Measurements from ENCODE around the gene CHST9.

The CHST9 gene

DNA sequence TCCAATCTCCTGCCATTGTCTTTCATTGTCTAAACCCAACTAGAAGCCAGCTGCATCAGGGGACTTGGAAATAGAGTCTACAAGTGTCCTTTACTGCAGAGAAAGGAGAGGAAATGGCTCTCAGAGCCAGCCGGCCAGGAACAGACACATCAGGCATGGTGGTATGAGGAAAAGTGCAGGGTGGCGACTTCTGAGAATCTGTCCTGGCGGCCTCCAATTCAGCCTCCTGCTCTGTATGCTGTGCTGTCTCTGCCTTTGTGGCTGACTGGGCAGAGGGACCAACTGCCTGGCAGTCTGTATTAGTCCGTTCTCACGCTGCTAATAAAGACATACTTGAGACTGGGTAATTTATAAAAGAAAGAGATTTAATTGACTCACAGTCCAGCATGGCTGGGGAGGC lies 282.8 kb downstream of the CHST9 start:
- no peak for DNase-seq (ENCODE audit: low spot score)
- TF ChIP-seq, protein P1, sequence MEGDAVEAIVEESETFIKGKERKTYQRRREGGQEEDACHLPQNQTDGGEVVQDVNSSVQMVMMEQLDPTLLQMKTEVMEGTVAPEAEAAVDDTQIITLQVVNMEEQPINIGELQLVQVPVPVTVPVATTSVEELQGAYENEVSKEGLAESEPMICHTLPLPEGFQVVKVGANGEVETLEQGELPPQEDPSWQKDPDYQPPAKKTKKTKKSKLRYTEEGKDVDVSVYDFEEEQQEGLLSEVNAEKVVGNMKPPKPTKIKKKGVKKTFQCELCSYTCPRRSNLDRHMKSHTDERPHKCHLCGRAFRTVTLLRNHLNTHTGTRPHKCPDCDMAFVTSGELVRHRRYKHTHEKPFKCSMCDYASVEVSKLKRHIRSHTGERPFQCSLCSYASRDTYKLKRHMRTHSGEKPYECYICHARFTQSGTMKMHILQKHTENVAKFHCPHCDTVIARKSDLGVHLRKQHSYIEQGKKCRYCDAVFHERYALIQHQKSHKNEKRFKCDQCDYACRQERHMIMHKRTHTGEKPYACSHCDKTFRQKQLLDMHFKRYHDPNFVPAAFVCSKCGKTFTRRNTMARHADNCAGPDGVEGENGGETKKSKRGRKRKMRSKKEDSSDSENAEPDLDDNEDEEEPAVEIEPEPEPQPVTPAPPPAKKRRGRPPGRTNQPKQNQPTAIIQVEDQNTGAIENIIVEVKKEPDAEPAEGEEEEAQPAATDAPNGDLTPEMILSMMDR (IDR thresholded peaks at IDR 0.05; ENCODE audit: extremely low read depth, insufficient read depth, missing control alignments) = no peak
- in situ Hi-C loops (cut with MboI; ENCODE audit: low pct_unique_long_range_greater_than_20kb, low sequenced_read_pairs, unreplicated experiment) = no loop called here

- TF ChIP-seq, protein P1 (IDR thresholded peaks at IDR 0.05; ENCODE audit: extremely low read depth, insufficient read depth, missing control alignments) = no peak
- in situ Hi-C loops (cut with MboI; ENCODE audit: low pct_unique_long_range_greater_than_20kb, low sequenced_read_pairs, unreplicated experiment) = no loop called here
- DNase-seq (ENCODE audit: low spot score) = no peak
Measured at GRCh38 chr18:26901020-26901419, 284.1 kb downstream of the CHST9 start.

GRCh38 chr18:26894426-26894825 lies 290.7 kb downstream of the CHST9 start:
- TF ChIP-seq, protein P1 (IDR thresholded peaks at IDR 0.05; ENCODE audit: extremely low read depth, insufficient read depth, missing control alignments) = no peak
- no peak for DNase-seq (ENCODE audit: low spot score)

GRCh38 chr18:26893996-26894395 lies 291.1 kb downstream of the CHST9 start:
- DNase-seq (ENCODE audit: low spot score) = no peak
- TF ChIP-seq, protein P1 (IDR thresholded peaks at IDR 0.05; ENCODE audit: extremely low read depth, insufficient read depth, missing control alignments) = no peak
- in situ Hi-C loops (cut with MboI; ENCODE audit: low pct_unique_long_range_greater_than_20kb, low sequenced_read_pairs, unreplicated experiment) = no loop called here

More at GRCh38 chr18:26894426-26894825, 290.7 kb downstream of the CHST9 start:
- in situ Hi-C loops (cut with MboI; ENCODE audit: low pct_unique_long_range_greater_than_20kb, low sequenced_read_pairs, unreplicated experiment) = no loop called here

DNA sequence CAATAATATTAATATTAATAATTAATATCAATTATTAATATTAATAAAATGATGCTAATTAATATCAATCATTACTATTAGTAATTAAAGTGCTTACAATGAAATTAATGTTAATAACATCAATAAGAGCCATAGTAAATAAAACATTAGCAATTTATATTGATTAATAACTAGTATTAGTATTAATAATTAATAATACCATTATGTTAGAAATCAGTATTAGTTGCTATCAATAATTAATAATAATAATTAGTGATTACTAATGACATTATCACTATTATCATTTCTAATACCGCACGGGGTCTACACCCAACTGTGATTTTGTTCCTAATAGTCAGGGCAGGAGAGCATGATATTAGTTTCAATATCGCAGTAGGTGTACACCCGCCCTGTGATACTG lies 296.8 kb downstream of the CHST9 start:
- TF ChIP-seq, protein P1 (IDR thresholded peaks at IDR 0.05; ENCODE audit: extremely low read depth, insufficient read depth, missing control alignments) = no peak
- DNase-seq (ENCODE audit: low spot score) = no peak
- in situ Hi-C loops (cut with MboI; ENCODE audit: low pct_unique_long_range_greater_than_20kb, low sequenced_read_pairs, unreplicated experiment) = no loop called here

- TF ChIP-seq, protein P1 (IDR thresholded peaks at IDR 0.05; ENCODE audit: extremely low read depth, insufficient read depth, missing control alignments) = no peak
- in situ Hi-C loops (cut with MboI; ENCODE audit: low pct_unique_long_range_greater_than_20kb, low sequenced_read_pairs, unreplicated experiment) = no loop called here
Measured at GRCh38 chr18:26875040-26875654, 310.0 kb downstream of the CHST9 start.

More at GRCh38 chr18:26875040-26875654, 310.0 kb downstream of the CHST9 start:
- DNase-seq (ENCODE audit: low spot score) = no peak

Measured in GM13977 (cell line).